HG03520 (cell line): ENCODE data around the gene DMTF1.
"Not testable (repeated sequence)": the region's sequence is repeated elsewhere in the genome, so short reads cannot be mapped to it uniquely, and the experiment has no call there.

Experiments
- ATAC-seq: cut with Tn5 transposase; IDR thresholded peaks from one replicate; pipeline ENCODE4 v1.9.1; 2021; ENCODE audit warnings: mild to moderate bottlenecking, moderate library complexity; ENCODE audit not compliant: unreplicated experiment

Gene DMTF1

DNA sequence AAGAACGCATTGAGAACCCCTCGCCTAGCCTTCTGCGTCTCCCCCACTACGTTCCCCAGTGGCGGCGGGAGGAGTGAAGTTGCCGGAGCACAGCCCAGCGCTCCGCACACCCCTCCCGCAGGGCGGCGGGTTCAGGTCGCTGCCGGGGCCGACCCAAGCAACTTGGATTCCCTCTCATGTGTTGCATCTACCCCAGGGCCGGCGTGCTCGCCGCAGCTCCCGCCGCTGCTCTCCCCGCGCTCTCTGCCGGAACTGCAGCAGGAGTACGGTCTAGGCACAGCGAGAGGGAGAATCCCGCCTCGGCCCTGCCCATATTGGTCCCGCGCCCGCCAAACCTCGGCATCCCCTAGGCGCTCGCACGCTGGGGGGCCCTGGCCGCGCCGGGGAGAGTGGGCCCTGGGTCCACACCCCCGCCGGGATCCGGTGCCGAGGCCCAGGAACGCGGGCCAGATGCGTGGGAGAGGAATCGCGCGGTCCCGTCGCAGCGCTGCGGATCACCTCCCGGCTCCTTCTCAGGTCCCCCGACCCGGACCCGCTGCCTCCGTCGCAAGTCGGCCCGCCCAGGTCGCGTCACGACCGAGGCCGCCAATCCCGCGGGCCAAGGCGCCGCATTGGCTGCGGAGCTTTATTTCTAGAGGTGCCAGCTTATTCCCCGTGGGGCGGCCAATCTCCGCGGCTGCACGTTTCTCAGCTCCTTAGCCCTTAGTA, 67.9 kb downstream of the DMTF1 start:
- peak; percentile 33 for ATAC-seq

DNA sequence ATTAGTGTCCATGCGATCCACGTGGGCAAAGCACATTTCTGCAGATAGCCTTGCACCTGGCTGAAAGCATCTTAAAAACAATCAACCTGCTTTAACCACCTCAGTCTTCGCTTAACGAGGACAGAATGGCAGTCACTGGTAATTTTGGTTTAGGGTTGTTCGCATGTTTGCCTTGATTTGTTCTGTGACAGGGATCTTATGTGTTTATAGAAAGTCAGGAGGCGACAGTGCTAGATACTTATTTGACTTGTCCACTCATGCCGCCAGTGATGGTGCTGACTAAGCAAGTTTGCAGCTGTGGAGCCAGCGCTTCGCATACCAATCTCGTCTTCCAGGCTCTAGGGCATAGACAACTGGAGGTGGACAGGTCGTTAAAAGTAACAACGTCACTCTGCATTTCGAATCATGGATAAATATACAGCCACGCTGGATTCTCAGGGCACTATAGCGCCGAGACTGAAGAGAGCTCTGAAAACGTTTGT, 68.5 kb downstream of the DMTF1 start:
- no peak for ATAC-seq

DNA sequence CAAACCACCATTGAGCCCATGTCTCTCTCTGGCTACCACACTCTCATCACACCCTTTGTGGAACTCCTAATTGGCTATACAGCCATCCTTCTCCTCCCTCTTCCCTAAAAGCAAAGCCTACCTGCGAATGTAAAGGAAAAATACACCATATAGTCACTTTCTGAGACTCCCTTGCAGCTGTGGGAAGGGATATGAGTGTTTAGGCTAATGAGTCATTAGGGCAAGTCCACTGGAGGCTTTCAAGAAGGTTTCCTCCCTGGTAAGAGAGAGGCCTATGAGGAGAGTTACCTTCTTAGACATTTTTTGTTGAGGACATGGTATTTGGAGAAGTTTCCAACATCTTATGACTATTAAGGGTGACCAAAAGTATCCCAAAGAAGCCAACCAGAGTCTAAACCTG, 71.4 kb downstream of the DMTF1 start:
- ATAC-seq, result no peak

DNA sequence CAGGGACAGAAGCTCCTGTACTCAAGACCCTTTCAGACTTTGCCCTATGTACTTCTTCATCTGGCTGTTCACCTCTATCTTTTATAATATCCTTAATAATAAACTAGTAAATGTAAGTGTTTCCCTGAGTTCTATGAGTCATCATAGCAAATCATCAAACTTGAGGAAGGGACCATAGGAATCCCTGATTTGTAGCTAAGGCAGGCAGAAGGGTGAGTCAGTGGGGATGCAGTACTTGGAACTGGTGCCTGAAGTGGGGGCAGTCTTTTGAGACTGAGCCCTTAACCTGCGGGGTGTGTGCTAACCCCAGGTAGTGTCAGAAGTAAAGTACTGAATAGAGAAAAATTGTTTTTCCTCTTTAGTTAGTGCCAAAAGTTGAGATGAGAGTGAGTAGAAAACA, 73.4 kb downstream of the DMTF1 start:
- no peak for ATAC-seq

DNA sequence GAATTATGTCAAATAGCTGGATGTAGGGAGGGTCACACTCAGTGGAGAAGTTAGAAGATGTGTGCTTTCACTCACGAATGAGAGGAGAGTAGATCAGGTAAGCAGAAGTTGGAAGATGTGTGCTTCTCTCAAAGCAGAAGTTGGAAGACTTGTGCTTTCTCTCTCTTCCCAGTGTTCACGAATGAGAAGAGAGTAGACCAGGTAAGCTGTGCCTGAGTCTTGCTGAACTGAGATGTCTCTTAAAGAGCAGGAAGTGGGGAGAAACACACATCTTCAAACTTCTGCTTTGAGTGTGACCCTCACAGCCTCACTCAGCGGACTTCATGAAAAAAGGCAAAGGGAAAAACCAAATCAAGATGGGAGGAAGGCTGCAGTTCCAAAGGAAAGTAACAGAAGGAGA, 74.2 kb downstream of the DMTF1 start:
- ATAC-seq, result no peak

DNA sequence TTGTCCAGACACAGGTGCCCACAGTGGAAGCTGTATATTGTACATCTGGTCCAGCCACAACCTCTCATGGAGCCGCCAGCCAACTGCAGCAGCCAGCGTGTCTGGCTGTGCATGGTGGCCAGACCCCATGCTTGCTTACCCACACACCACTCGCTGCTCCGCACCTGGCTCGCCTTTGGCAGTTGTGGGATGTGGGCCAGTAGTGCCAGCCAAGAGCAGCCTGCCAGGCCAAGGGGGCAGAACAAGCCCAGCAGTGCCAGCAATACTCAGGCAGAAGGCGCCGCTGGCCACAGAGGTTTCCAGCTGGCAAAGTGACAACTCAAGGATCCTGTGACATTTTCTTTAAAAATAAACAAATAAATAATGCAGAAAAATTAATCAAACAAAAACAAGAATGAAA, 79.0 kb downstream of the DMTF1 start:
- ATAC-seq, result no peak

DNA sequence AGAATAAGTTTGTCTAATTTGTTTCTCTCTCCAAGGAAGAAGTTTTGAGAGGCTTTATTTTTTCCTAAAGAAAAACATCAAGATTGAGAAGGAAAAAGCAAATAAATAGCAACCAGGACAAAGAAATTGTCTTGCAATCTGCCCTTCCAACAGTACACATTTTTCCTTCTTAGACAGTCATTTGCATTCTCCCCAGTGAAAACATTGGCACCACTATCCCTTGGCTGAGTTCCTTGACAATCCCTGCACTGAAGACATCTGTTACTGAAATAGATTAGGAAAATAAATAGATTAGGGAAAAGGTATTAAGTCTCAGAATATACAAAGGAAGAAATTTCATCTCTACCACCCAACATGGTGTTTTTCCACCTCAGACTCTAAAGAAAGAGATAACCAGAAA, 79.5 kb downstream of the DMTF1 start:
- ATAC-seq, result no peak

DNA sequence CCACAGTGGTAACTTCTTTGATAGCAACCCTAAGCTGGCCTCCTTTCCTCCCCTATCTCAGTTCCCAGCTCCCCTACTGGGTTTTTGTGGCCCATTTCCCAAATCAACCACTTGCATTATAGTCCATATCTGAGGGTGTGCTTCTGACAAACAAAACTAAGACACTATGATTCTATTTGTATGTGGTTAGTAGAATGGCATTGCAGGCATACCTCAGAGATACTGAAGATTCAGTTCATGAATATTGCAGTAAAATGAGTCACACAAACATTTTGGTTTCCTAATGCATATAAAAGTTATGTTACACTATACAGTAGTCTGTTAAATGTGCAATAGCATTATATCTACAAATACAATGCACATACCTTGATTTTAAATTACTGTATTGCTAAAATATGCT, 82.7 kb downstream of the DMTF1 start:
- no peak for ATAC-seq

DNA sequence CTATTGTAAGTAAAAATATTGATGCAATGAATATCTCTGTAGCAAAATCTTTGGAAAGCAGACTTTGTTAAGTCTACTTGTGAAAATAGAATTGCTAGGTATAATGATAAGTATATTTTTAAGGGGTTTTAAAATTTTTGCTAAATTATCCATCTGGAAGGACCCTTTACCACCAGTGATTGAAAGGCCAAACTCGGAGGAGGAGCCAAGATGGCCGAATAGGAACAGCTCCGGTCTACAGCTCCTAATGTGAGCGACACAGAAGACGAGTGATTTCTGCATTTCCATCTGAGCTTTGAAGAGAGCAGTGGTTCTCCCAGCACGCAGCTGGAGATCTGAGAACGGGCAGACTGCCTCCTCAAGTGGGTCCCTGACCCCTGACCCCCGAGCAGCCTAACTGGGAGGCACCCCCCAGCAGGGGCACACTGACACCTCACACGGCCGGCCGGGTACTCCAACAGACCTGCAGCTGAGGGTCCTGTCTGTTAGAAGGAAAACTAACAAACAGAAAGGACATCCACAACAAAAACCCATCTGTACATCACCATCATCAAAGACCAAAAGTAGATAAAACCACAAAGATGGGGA, 86.3 kb downstream of the DMTF1 start:
- ATAC-seq, result not testable (repeated sequence)

DNA sequence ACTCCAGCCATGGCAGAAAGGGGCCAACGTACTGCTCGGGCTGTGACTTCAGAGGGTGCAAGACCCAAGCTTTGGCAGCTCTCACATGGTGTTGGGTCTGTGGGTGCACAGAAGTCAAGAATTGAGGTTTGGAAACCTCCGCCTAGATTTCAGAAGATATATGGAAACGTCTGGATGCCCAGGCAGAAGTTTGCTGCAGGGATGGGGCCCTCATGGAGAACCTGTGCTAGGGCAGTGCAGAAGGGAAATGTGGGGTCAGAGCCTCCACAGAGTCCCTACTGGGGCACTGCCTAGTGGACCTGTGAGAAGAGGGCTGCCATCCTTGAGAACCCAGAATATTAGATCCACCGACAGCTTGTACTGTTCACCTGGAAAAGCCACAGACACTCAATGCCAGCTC, 93.4 kb downstream of the DMTF1 start:
- not testable (repeated sequence) for ATAC-seq
